ENCODE data around the gene INPP5D.

DNA sequence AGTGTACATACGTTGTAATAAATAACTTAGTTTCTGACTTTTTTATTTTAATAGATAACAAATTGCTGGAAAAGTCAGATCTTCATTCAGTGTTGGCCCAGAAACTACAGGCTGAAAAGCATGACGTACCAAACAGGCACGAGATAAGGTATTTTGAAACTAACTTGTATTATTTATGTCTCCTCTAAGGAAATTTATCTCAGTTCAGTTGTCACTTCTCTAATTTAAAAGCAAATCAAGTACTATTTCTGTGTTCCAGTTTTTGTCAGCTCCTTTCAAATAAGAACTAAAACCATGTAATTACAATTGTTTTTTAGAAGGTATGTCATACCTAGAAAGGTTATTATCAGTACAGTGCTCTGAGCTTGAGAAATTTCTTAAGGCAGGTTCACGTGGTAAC is 195.9 kb downstream of the INPP5D start:
- TF ChIP-seq, protein P1, sequence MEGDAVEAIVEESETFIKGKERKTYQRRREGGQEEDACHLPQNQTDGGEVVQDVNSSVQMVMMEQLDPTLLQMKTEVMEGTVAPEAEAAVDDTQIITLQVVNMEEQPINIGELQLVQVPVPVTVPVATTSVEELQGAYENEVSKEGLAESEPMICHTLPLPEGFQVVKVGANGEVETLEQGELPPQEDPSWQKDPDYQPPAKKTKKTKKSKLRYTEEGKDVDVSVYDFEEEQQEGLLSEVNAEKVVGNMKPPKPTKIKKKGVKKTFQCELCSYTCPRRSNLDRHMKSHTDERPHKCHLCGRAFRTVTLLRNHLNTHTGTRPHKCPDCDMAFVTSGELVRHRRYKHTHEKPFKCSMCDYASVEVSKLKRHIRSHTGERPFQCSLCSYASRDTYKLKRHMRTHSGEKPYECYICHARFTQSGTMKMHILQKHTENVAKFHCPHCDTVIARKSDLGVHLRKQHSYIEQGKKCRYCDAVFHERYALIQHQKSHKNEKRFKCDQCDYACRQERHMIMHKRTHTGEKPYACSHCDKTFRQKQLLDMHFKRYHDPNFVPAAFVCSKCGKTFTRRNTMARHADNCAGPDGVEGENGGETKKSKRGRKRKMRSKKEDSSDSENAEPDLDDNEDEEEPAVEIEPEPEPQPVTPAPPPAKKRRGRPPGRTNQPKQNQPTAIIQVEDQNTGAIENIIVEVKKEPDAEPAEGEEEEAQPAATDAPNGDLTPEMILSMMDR (IDR thresholded peaks at IDR 0.05; ENCODE audit: control extremely low read depth in 1 of 3, insufficient read depth in 1 of 3, low read depth in 1 of 3, low read length in 3 of 3): no peak
- no peak for TF ChIP-seq EGR1 (IDR thresholded peaks at IDR 0.05; ENCODE audit: borderline replicate concordance, low read depth, low read length)
- no peak for TF ChIP-seq EP300 (IDR thresholded peaks at IDR 0.05; ENCODE audit: borderline replicate concordance in 1 of 2, low read depth in 2 of 2, low read length in 2 of 2)
- TF ChIP-seq SAP30 (IDR thresholded peaks at IDR 0.05; ENCODE audit: insufficient read depth, insufficient replicate concordance, low read length): no peak
- TF ChIP-seq TEAD4 (IDR thresholded peaks at IDR 0.05; ENCODE audit: low read depth, low read length): no peak
- no peak for TF ChIP-seq EZH2 (IDR thresholded peaks at IDR 0.05; ENCODE audit: low read depth, low read length, severe bottlenecking)
- no peak for TF ChIP-seq CHD2 (IDR thresholded peaks at IDR 0.05; ENCODE audit: low read length)
- no peak for TF ChIP-seq SRF (IDR thresholded peaks at IDR 0.05; ENCODE audit: low read depth, low read length)
- TF ChIP-seq, protein P2, sequence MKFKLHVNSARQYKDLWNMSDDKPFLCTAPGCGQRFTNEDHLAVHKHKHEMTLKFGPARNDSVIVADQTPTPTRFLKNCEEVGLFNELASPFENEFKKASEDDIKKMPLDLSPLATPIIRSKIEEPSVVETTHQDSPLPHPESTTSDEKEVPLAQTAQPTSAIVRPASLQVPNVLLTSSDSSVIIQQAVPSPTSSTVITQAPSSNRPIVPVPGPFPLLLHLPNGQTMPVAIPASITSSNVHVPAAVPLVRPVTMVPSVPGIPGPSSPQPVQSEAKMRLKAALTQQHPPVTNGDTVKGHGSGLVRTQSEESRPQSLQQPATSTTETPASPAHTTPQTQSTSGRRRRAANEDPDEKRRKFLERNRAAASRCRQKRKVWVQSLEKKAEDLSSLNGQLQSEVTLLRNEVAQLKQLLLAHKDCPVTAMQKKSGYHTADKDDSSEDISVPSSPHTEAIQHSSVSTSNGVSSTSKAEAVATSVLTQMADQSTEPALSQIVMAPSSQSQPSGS (IDR thresholded peaks at IDR 0.05; ENCODE audit: low read length): no peak

Measured in H1 (cell line).